A549 (cell line): Measurements from ENCODE around the gene TRPV2. TPM values are rescaled to one million over a fixed set of nuclear protein-coding genes. Genes with fewer than 3 reads are reported as not detected.
A peak's percentile ranks its signal among the peaks of the same experiment; 100 is the strongest.

ENCODE experiments used
- BCL3 ChIP-seq: fragments of >200 bp; sonication (Bioruptor Twin); formaldehyde crosslinking; IDR thresholded peaks from 3 replicates; pipeline ENCODE4 v1.6.1; 2016
- BHLHE40 ChIP-seq: IDR thresholded peaks from 2 replicates; pipeline ENCODE4 v1.6.1; 2012; ENCODE audit warnings: low read depth, low read length, inconsistent platforms
- CBX2 ChIP-seq: fragments of 200-600 bp; sonication (generic); IDR thresholded peaks from 2 replicates; pipeline ENCODE4 v1.6.1; 2016; ENCODE audit warnings: low read depth, mild to moderate bottlenecking, borderline replicate concordance
- CBX8 ChIP-seq: fragments of 200-600 bp; sonication (generic); IDR thresholded peaks from 2 replicates; pipeline ENCODE4 v1.6.1; 2016
- CEBPB ChIP-seq, 2 experiments: fragments of >200 bp in 1 of 2; sonication (Bioruptor Twin) in 1 of 2; formaldehyde crosslinking in 1 of 2; IDR thresholded peaks; 2 replicates each; pipeline ENCODE4 v1.6.1; 2012 to 2016
- CHD4 ChIP-seq: fragments of 200-600 bp; sonication (generic); IDR thresholded peaks from 2 replicates; pipeline ENCODE4 v1.6.1; 2016; ENCODE audit warnings: antibody characterized with exemption, mild to moderate bottlenecking, borderline replicate concordance
- CTCF ChIP-seq: fragments of >200 bp; sonication (Bioruptor Twin); formaldehyde crosslinking; IDR thresholded peaks from 3 replicates; pipeline ENCODE4 v1.5.1; 2016
- EHF ChIP-seq: fragments of 250-450 bp; sonication (Bioruptor Pico); IDR thresholded peaks from 2 replicates; pipeline ENCODE4 v1.5.0; 2020; ENCODE audit warnings: mild to moderate bottlenecking
- EHMT2 ChIP-seq: fragments of 200-600 bp; sonication (generic); IDR thresholded peaks from 2 replicates; pipeline ENCODE4 v1.6.1; 2016; ENCODE audit warnings: antibody characterized with exemption, low read depth, mild to moderate bottlenecking, moderate library complexity
- FOXS1 ChIP-seq: fragments of 250-450 bp; sonication (Bioruptor Pico); IDR thresholded peaks from 2 replicates; pipeline ENCODE4 v1.5.0; 2020; ENCODE audit warnings: mild to moderate bottlenecking, moderate library complexity
- GATA3 ChIP-seq: IDR thresholded peaks from 2 replicates; pipeline ENCODE4 v1.6.1; 2012; ENCODE audit warnings: borderline replicate concordance
- HDAC2 ChIP-seq: fragments of 200-600 bp; sonication (generic); IDR thresholded peaks from 2 replicates; pipeline ENCODE4 v1.6.1; 2016
- HOXA7 ChIP-seq: fragments of 250-450 bp; sonication (Bioruptor Pico); IDR thresholded peaks from 2 replicates; pipeline ENCODE4 v1.5.0; 2020; ENCODE audit warnings: mild to moderate bottlenecking, moderate library complexity
- HOXB13 ChIP-seq: fragments of 250-450 bp; sonication (Bioruptor Pico); IDR thresholded peaks from 2 replicates; pipeline ENCODE4 v1.5.0; 2020; ENCODE audit warnings: low read depth, mild to moderate bottlenecking, moderate library complexity
- HOXB5 ChIP-seq: fragments of 250-450 bp; sonication (Bioruptor Pico); IDR thresholded peaks from 2 replicates; pipeline ENCODE4 v1.5.0; 2020; ENCODE audit warnings: mild to moderate bottlenecking, moderate library complexity
- JUN ChIP-seq, 2 experiments: fragments of >200 bp; sonication (Bioruptor Twin); formaldehyde crosslinking; IDR thresholded peaks; 2 replicates in 1 of 2; 3 replicates in 1 of 2; pipeline ENCODE4 v1.6.1; 2016 to 2017
- KDM1A ChIP-seq: fragments of 200-600 bp; sonication (generic); IDR thresholded peaks from 2 replicates; pipeline ENCODE4 v1.6.1; 2016; ENCODE audit warnings: low read depth, mild to moderate bottlenecking
- MAFK ChIP-seq: fragments of 450-650 bp; IDR thresholded peaks from 2 replicates; pipeline ENCODE4 v1.6.1; 2014; ENCODE audit not compliant: partially characterized antibody
- MAX ChIP-seq: IDR thresholded peaks from 2 replicates; pipeline ENCODE4 v1.6.1; 2012
- MAZ ChIP-seq: fragments of 150-350 bp; IDR thresholded peaks from 2 replicates; pipeline ENCODE4 v1.6.1; 2014; ENCODE audit warnings: antibody characterized with exemption, low read depth, low read length, borderline replicate concordance
- MYC ChIP-seq: IDR thresholded peaks from 2 replicates; pipeline ENCODE4 v1.6.1; 2012; ENCODE audit warnings: mild to moderate bottlenecking, inconsistent platforms, low read length, improper control_type of control experiment, borderline replicate concordance
- NFE2L2 ChIP-seq: fragments of 150-350 bp; conservative IDR thresholded peaks from 2 replicates; pipeline ENCODE4 v1.6.1; 2014; ENCODE audit warnings: low read length
- NR3C1 ChIP-seq: fragments of >200 bp; sonication (Bioruptor Twin); formaldehyde crosslinking; IDR thresholded peaks from 3 replicates; pipeline ENCODE4 v1.6.1; 2017
- PBX3 ChIP-seq: IDR thresholded peaks from 2 replicates; pipeline ENCODE4 v1.6.1; 2012
- PHF8 ChIP-seq: fragments of 200-600 bp; sonication (generic); IDR thresholded peaks from 2 replicates; pipeline ENCODE4 v1.6.1; 2016; ENCODE audit warnings: low read depth, mild to moderate bottlenecking, antibody characterized with exemption, moderate library complexity, borderline replicate concordance
- POLR2A ChIP-seq: IDR thresholded peaks from 2 replicates; pipeline ENCODE4 v1.6.1; 2012; ENCODE audit warnings: mild to moderate bottlenecking, low read length
- POLR2AphosphoS2 ChIP-seq: conservative IDR thresholded peaks from 2 replicates; pipeline ENCODE4 v1.6.1; 2012; ENCODE audit warnings: low read length, improper control_type of control experiment, inconsistent platforms
- RAD21 ChIP-seq, 2 experiments: fragments of >200 bp in 1 of 2; sonication (Bioruptor Twin) in 1 of 2; formaldehyde crosslinking in 1 of 2; IDR thresholded peaks in 1 of 2; conservative IDR thresholded peaks in 1 of 2; 2 replicates in 1 of 2; 3 replicates in 1 of 2; pipeline ENCODE4 v1.6.1; 2012 to 2018; ENCODE audit warnings: inconsistent platforms in 1 of 2
- RARB ChIP-seq: fragments of 250-450 bp; sonication (Bioruptor Pico); IDR thresholded peaks from 2 replicates; pipeline ENCODE4 v1.8.0; 2021; ENCODE audit warnings: mild to moderate bottlenecking, moderate library complexity
- SMC3 ChIP-seq: fragments of >200 bp; sonication (Bioruptor Twin); formaldehyde crosslinking; IDR thresholded peaks from 3 replicates; pipeline ENCODE4 v1.6.1; 2018; ENCODE audit warnings: inconsistent platforms
- SREBF2 ChIP-seq: fragments of 450-650 bp; IDR thresholded peaks from 2 replicates; pipeline ENCODE4 v1.6.1; 2014; ENCODE audit warnings: mild to moderate bottlenecking, moderate library complexity
- USF2 ChIP-seq: fragments of 450-650 bp; IDR thresholded peaks from 2 replicates; pipeline ENCODE4 v1.6.1; 2014; ENCODE audit warnings: antibody characterized with exemption
- ZC3H11A ChIP-seq: fragments of 450-650 bp; IDR thresholded peaks from 2 replicates; pipeline ENCODE4 v1.6.1; 2014; ENCODE audit warnings: antibody characterized with exemption, mild to moderate bottlenecking
- ZFP36 ChIP-seq: fragments of 450-650 bp; IDR thresholded peaks from 2 replicates; pipeline ENCODE4 v1.6.1; 2014; ENCODE audit warnings: borderline replicate concordance; ENCODE audit not compliant: partially characterized antibody
- ZNF302 ChIP-seq: fragments of 250-450 bp; sonication (Bioruptor Pico); IDR thresholded peaks from 2 replicates; pipeline ENCODE4 v1.9.0; 2021; ENCODE audit warnings: inconsistent platforms, mild to moderate bottlenecking, moderate library complexity
- ZSCAN20 ChIP-seq: fragments of 250-450 bp; sonication (Bioruptor Pico); IDR thresholded peaks from 2 replicates; pipeline ENCODE4 v1.8.0; 2022; ENCODE audit warnings: mild to moderate bottlenecking, moderate library complexity
- polyA plus RNA-seq, 4 experiments: library from polyadenylated mRNA; depleted of rRNA in 3 of 4; stranded (reverse); fragments of >200 nt; fragmentation: RNase III in 1 of 4; extraction: RNeasy Plus Mini Kit Qiagen cat#74134 plus additional on column Dnase treatment in 1 of 4; gene quantifications; 2 replicates in 3 of 4; 3 replicates in 1 of 4; pipeline ENCODE4 v1.2.3, GENCODE V29; 2011 to 2017

TRPV2 gene
- polyA plus RNA-seq, 2 of the 4 experiments (the other 2 are of a cell fraction): 0.31 to 0.61 TPM

GRCh38 chr17:16428098-16428882, 12.9 kb downstream of the TRPV2 start (continued):
- TF ChIP-seq CHD4 (0 out of 2 replicates have a peak, but pooled peaks have one; percentile 35), SMC3 (peak; percentile 56), HDAC2 (no peak), HOXB5 (no peak), RAD21 (conservative IDR thresholded peaks at IDR 0.05 in 1 of 2, IDR thresholded peaks at IDR 0.05 in 1 of 2) (peak; percentile 48 to 61; a peak in 4 of 5 replicates), PBX3 (no peak), EHMT2 (no peak), CBX2 (no peak), HOXA7 (CRISPR knock-in tag) (no peak), KDM1A (no peak), NR3C1 (no peak), ZFP36 (no peak), MAX (peak; percentile 98), PHF8 (no peak), CEBPB (IDR thresholded peaks at IDR 0.05) (no peak), HOXB13 (peak; percentile 68; the same call in 1 of the 2 replicates), JUN (IDR thresholded peaks at IDR 0.05) (no peak), NFE2L2 (no peak), POLR2A (no peak), ZC3H11A (no peak), USF2 (peak; percentile 63), MAZ (no peak), SREBF2 (no peak), ZSCAN20 (no peak), FOXS1 (no peak), ZNF302 (no peak), BCL3 (no peak), CTCF (peak; percentile 71), POLR2AphosphoS2 (no peak), RARB (no peak), EHF (CRISPR knock-in tag) (no peak), MYC (peak; percentile 83; the same call in 1 of the 2 replicates), GATA3 (no peak), CBX8 (no peak), MAFK (peak; percentile 94), BHLHE40 (no peak)
